HG03460 (cell line): ENCODE measurements around the gene TRIM44.
"Not testable (repeated sequence)": the region's sequence is repeated elsewhere in the genome, so short reads cannot be mapped to it uniquely, and the experiment has no call there.

Experiments
- ATAC-seq: cut with Tn5 transposase; IDR thresholded peaks from one replicate; pipeline ENCODE4 v1.9.1; 2021; ENCODE audit not compliant: unreplicated experiment

The TRIM44 gene

DNA sequence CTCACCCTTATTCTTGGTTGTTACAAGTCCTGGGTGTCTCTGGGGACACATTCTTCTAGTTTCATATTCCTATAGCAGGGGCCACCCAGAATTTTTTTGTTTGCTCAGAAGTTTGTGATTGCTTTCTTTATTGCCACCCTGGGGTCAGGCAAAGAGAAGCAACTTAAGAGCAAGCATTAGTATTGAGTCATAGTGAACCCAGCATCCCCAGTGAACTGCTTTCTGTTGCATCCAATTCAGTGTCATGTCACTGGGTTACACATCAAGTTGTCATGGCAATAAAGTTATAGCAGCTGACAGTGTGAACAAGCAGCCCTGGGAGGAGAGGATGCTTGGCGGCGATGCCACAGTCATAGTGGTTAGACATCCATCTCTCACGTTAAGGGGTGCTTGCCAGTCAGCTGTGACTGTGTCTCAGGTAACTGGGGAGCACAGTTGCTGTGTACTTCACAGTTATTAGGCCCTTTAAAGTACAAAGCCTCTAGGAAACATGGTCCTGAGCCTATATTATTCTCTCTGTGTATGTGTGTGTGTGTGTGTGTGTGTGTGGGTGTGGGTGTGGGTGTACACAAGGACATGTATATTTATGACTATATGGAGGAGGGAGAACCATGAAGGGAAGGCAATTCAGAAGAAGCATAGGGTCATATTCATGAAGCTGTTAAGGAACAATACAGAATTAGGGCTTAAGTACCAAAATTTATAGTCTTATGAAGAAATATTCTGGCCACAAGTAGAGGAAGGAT lies 52.5 kb downstream of the TRIM44 start:
- ATAC-seq: peak; percentile 91

DNA sequence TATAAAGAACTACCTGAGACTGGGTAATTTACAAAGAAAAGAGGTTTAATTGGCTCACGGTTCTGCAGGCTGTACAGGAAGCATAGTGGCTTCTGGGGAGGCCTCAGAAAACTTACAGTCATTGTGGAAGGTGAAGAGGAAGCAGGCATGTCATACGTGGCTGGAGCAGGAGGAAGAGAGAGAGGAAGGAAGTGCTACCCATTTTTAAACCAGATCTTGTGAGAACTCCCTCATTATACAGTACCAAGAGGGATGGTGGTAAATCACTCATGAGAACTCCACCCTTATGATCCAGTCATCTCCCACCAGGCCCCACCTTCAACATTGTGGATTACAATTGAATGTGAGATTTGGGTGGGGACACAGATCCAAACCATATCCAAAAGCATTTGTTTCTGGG lies 53.1 kb downstream of the TRIM44 start:
- not testable (repeated sequence) for ATAC-seq

GRCh38 chr11:35717043-35717442 lies 54.5 kb downstream of the TRIM44 start:
- ATAC-seq: no peak

GRCh38 chr11:35717520-35717919 lies 54.9 kb downstream of the TRIM44 start:
- no peak for ATAC-seq

DNA sequence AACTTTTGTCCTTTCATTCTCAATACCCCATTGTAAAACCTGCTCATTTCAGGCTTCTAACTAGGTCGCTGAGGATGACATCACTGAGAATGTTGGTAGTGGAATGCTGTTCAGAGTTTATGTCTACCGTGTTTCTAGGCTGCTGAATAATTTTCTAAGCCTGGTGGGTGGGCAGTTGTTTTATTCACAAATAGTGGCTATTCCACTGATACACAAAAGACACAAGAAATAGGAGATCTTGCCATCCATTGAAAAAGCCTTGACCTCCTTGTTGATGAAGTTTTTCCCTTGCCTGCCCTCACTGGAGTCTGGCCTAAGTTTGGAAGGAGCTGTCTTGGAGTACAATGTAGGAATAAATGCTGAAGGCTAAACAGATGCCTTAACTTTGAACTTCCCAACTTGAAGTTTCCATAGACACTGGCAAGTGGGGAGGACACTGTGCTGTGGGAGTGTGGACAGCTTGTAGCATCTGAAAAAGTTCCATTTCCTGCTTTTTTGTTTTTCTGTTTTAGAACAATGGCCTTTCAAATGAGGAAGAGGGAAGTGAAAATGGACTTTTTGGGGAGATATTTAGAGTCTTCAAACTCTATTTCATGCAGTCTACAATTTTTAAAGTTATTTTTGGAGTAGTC lies 59.2 kb downstream of the TRIM44 start:
- peak; percentile 51 for ATAC-seq

GRCh38 chr11:35722641-35723040 lies 60.1 kb downstream of the TRIM44 start:
- ATAC-seq: no peak

DNA sequence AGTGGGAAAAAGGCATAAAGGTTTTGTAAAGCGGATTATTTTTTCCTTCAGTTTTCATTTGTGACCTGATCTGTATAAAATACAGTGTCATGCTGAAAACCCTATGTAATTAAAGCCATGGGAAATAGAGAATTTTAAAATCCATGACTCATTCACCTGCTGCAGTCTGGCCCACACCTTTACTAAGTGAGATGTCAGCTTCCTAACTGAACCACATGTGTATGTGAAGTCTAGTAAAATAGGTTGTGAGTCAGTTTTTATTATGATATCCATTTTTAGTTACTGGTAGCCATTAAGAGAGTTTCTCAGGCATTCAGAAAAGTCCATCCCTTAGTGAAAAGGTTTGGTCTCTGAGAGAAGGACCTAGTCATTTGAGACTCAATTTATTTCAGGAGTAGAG lies 60.9 kb downstream of the TRIM44 start:
- ATAC-seq: no peak

DNA sequence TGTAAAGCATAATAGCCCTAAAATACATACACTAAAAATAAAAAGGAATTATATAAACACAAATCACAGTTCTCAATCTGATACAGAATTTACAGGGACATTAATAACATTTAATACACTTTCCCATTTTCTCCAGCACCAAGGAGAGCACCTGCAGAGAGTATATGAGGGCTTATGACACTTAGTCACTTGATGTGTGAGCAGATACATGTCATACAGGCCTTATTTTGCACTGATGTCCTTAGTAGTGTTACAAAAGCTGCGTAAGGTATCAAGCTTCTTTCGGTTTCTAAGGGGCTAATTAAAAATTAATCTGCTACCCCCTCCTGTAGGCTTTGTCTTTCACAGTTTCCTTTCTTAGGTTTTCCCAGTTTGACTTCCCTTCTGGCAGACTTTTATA lies 61.3 kb downstream of the TRIM44 start:
- peak; percentile 57 for ATAC-seq

DNA sequence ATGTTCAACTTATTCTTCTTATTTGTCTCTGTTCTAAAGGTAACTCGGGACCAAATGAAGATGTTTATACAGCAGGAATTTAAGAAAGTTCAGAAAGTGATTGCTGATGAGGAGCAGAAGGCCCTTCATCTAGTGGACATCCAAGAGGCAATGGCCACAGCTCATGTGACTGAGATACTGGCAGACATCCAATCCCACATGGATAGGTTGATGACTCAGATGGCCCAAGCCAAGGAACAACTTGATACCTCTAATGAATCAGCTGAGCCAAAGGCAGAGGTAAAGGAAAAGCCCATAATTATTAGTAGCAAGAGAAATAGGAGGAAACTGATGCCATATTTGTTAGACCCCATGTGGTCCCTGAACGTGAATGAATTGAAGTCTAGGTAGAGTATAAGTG lies 63.3 kb downstream of the TRIM44 start:
- ATAC-seq: no peak

GRCh38 chr11:35727140-35727539 lies 64.6 kb downstream of the TRIM44 start:
- ATAC-seq: no peak

DNA sequence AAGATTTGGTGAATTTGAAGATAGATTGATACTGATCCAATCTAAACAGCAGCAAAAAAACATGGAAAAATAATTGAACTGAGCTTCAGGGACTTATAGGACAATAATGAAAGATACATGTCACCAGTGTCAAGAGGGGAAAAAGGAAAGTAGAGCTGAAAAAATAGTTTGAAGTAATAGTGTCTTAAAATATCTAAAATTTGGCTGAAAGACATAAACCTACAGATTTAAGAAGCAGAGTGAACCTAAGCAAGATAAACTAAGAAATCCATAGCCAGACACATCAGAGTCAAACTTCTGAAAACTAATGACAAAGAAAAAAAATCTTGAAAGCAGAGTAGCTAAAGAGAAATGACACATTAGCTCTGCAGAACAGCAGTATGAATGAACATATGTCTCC lies 67.7 kb downstream of the TRIM44 start:
- ATAC-seq: no peak

GRCh38 chr11:35734669-35735410 lies 72.3 kb downstream of the TRIM44 start:
- ATAC-seq: no peak

DNA sequence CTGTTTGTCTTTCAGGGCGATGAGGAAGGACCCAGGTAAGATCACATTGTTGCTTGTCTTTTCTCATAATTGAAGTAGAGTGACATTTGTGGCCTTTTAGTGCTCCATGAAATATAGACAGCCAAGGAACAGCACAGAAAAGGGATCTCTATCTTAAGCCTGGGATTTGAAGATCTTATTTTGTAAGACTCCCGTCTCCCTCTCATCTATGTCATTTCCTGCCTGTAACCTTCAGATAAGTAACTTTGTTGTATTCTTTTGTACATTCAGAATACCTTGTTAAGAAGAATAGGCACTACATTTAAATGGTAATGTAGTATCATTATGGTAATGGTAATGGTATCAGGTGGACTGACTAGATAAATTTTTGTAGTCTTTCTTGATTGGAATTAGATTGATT lies 72.8 kb downstream of the TRIM44 start:
- ATAC-seq: no peak

DNA sequence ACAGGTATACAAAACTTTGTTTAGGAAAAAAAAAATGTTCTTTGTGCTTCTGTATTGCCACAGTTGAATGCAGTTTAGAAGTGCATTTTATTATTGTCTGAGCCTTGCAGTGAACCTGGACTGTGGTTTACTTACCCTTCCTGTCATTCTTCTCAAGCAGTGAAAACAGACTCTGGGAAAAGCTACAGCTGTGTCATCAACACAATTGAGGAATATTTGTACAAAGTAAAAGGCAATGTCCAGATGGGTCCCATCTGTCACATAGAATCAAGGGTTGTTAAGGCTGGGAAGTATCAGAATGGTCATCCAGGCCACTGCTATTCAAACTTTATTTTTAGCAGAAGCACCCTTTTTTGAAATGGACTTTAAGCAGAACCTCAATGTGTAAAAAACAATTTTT lies 73.3 kb downstream of the TRIM44 start:
- no peak for ATAC-seq

- ATAC-seq: no peak
Measured at GRCh38 chr11:35736952-35737351, 74.4 kb downstream of the TRIM44 start.

DNA sequence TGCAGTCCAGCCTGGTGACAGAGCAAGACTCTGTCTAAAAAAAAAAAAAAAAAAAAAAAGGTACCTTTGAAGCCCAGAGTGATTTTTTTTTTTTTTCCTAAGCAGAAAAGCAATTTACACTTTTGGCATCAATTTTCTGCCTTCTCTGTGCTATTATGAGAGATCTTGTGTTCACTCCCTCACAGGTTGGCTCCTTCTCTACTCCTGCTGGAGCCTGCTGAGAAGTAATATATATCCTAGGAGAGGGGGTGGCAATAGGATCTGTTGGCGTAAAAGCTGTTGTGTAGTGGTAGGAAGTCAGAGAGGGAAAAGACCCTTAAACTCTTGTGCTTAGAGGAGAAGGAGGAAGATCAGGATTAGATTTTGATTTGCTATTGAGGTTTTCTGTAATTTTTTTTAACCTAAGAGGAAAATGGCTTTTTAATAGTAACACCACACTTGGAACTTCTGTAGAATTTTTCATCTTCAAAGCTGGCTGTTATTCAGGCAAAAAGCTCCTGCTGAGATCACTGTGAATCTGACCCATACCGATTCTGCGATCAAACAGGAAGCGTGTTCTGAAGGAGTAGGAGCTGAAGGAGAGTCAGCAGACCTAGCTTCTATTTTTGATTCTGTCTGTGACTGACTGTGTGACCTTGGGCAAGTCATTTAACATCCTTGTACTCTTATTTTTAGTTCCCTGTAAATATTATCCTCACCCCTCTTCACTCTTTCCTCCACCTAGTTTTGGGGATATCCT lies 77.7 kb downstream of the TRIM44 start:
- ATAC-seq: no peak

- no peak for ATAC-seq
Measured at GRCh38 chr11:35742707-35743454, 80.3 kb downstream of the TRIM44 start.

DNA sequence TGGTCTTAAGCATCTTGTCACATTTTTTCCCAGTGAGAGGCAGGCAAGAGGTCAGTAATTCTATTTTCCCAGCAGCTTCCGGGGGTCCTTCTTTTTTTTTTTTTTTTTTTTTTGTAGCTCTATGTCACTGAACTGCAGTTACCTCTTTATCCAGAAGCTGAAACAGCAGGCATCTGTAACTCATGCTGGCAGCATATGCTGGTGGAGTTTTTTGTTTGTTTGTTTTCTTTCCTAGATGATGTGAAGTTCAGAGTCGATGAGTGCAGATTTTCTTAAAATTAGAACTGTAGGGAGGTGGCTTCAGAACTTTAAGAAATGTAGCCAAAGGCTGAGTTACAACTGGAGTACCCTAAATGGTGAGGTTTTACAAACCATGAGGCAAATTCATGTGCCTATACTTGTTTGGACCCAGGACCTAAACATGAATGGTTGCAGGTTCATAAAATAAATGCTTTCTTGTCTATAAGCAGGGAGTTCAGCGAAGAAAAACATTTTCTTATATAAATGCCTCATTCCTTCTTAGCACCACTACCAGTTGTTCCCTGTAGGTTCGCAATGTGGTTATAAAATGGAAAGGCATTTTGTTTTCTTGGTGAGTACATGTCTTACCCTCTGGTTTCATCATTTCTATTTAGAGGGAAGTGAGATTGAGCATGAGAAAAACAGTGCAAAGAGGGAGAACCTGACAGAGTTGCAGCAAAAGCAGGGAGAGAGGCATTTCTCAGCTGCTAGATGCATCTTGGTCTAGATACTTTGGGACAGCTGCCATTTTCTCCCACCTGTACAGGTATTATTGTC lies 84.0 kb downstream of the TRIM44 start:
- no peak for ATAC-seq

DNA sequence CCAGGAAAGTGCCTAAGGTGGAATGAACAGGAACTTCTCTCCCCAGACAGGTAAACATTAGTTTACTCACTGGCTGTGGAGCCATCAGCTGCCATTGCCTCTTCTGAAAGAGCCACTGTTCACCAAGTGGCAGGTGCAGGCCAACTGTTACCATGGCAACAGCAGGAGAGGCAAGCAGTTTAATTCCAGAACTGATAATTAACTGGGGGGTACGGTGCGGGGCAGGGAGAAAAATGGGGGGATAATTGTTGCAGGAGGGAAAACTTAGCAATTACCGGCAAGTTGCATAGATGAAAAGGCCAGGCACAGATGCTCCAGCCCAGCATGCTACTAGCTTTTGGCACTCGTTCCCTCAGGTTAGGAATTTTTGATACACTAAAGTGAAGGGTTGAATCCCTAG lies 85.1 kb downstream of the TRIM44 start:
- no peak for ATAC-seq

GRCh38 chr11:35748644-35749043 lies 86.1 kb downstream of the TRIM44 start:
- no peak for ATAC-seq
